ENCODE results near the gene KIF11.
"Not testable (repeated sequence)": the region's sequence is repeated elsewhere in the genome, so short reads cannot be mapped to it uniquely, and the experiment has no call there.

KIF11 gene

GRCh38 chr10:92591550-92592022 lies 1.3 kb upstream of the KIF11 start:
- peak; percentile 93 for DNase-seq

- peak; percentile 36 for DNase-seq
Observed at GRCh38 chr10:92593619-92594588, 974 bp downstream of the KIF11 start.

- no peak for DNase-seq
Observed at GRCh38 chr10:92595505-92595904, 2.6 kb downstream of the KIF11 start.

- DNase-seq: no peak
Observed at GRCh38 chr10:92598321-92598720, 5.4 kb downstream of the KIF11 start.

- no peak for DNase-seq
Observed at GRCh38 chr10:92604841-92605240, 11.9 kb downstream of the KIF11 start.

GRCh38 chr10:92615515-92615914 lies 22.6 kb downstream of the KIF11 start:
- no peak for DNase-seq

- no peak for DNase-seq
Observed at GRCh38 chr10:92619368-92619767, 26.4 kb downstream of the KIF11 start.

GRCh38 chr10:92627845-92628480 lies 35.0 kb downstream of the KIF11 start:
- no peak for DNase-seq

- no peak for DNase-seq
Observed at GRCh38 chr10:92629945-92630344, 37.0 kb downstream of the KIF11 start.

GRCh38 chr10:92638037-92638436 lies 45.1 kb downstream of the KIF11 start:
- DNase-seq: no peak

- no peak for DNase-seq
Observed at GRCh38 chr10:92640107-92640506, 47.2 kb downstream of the KIF11 start.

- DNase-seq: no peak
Observed at GRCh38 chr10:92641492-92641891, 48.6 kb downstream of the KIF11 start.

GRCh38 chr10:92644921-92645320 lies 52.0 kb downstream of the KIF11 start:
- no peak for DNase-seq

GRCh38 chr10:92650864-92651263 lies 57.9 kb downstream of the KIF11 start:
- not testable (repeated sequence) for DNase-seq

GRCh38 chr10:92655426-92655825 lies 62.5 kb downstream of the KIF11 start:
- DNase-seq: no peak

GRCh38 chr10:92656266-92656961 lies 63.5 kb downstream of the KIF11 start:
- DNase-seq: no peak

- DNase-seq: no peak
Observed at GRCh38 chr10:92657024-92657423, 64.1 kb downstream of the KIF11 start.

GRCh38 chr10:92662848-92663247 lies 69.9 kb downstream of the KIF11 start:
- no peak for DNase-seq

GRCh38 chr10:92664322-92664721 lies 71.4 kb downstream of the KIF11 start:
- DNase-seq: no peak

GRCh38 chr10:92667078-92667477 lies 74.1 kb downstream of the KIF11 start:
- DNase-seq: no peak

GRCh38 chr10:92677708-92678107 lies 84.8 kb downstream of the KIF11 start:
- DNase-seq: no peak

- no peak for DNase-seq
Observed at GRCh38 chr10:92678206-92678605, 85.3 kb downstream of the KIF11 start.

- DNase-seq: no peak
Observed at GRCh38 chr10:92681306-92681834, 88.4 kb downstream of the KIF11 start.
